Stimulated activated CD8-positive, alpha-beta memory T cell treated with anti-CD3 and anti-CD28 coated beads, Interleukin-7, amount 100 ng/mL, for 1 hour (primary cell): ENCODE results near the gene GPATCH8.

ENCODE experiments used
- DNase-seq, 2 donors: peaks; one replicate each; pipeline ENCODE4 v3.0.0-alpha.2; 2020; ENCODE audit warnings: low read depth in 2 of 2

The GPATCH8 gene

DNA sequence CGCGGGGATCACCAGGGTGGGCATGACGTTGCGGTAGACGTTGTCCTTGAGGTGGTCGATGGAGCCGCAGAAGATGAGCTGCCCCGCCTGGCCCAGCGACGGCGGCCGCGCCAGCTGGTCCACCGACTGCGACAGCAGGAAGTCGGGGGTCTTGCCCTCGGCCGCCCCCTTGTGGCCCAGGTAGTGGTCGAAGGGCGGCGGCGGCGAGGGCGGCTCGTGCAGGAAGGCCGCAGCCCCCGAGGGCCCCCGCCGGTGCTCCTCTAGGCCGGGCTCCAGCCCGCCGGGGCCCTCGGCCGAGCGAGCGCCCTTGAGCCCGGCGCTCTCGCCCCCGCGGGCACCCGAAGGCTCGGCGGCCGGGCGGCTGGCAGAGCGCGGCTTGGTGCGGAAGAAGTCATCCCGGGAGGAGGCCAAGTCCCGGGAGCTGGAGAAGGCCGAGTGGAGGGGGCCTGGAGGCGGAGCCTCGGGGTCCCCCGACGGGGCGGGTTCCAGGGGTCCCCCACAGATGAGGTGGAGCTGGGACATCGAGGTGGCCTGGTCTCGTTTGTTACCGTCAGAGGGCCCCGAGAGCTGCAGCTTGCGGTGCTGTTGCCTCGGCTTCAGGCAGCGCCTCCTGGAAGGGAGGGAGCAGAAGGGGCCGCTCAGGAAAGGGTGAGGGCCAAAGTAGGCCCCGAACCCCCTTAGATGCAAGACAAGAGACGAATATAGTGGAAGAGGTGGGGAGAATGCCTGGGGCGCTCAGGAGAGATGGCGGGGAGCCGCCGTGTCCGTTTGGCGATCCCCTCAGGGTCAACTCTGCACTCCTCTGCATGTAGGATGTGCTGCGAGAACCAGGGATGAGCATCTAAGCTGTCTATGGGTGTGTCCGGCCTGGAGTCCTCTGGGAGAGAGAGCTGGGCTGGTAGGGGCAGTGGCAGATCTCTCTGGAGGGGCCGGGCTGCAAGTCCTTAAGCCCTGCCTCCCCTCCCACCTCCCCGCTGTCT is 148.3 kb downstream of the GPATCH8 start:
- DNase-seq = peak in 1 of 2 donors; percentile 40

DNA sequence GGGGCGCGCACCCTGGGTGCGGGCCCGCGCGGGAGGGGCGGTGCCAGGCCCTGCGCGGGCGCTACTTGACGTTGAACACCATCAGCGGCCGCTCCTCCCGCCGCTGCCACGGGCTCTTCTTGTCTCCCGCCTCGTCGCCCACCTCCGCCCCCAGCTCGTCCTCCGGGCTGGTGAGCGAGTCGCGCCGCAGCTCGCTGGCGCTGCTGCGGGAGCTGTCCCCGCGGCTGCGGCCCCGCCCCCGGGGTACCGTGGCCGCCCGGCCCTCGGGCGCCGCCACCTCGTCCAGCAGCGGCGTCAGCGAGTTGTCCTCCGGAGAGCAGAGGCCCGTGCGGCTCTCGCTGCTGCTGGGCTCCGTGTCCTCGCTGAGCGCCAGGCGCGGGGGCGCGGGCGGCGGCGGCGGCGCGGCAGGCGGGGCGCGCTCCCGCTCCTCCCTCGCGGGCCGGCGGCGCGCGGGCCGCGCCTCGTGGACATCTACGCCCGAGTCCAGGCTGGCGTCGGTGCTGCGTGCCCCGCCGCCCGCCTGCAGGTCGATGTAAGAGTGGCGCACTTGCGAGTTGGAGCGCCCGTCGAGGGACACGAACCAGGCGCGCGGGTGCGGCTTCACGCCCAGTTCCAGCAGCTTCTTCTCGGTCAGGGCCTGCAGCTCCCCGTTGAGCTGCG is 149.4 kb downstream of the GPATCH8 start:
- no peak for DNase-seq

- DNase-seq = no peak
These were observed 150.2 kb downstream of the GPATCH8 start for GRCh38 chr17:44352828-44353671.

GRCh38 chr17:44351961-44352827 is 151.0 kb downstream of the GPATCH8 start:
- DNase-seq = no peak

GRCh38 chr17:44351464-44351863 is 151.7 kb downstream of the GPATCH8 start:
- no peak for DNase-seq

DNA sequence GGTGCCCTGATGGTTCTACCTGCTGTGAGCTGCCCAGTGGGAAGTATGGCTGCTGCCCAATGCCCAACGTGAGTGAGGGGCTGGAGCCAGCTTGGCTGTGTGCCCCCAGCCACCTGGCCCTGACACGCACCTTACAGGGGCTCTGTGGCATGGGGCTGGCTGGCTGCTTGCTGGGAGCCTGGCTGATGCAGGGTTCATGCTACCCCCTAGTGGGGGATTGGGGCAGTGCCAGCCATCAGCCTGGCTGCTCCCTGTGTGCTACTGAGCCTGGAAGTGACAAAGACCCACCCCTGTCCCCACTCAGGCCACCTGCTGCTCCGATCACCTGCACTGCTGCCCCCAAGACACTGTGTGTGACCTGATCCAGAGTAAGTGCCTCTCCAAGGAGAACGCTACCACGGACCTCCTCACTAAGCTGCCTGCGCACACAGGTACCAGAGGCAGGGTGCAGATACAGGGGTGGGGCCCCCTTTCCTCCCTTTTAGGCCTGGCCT is 152.4 kb downstream of the GPATCH8 start:
- peak in 1 of 2 donors; percentile 58 for DNase-seq

DNA sequence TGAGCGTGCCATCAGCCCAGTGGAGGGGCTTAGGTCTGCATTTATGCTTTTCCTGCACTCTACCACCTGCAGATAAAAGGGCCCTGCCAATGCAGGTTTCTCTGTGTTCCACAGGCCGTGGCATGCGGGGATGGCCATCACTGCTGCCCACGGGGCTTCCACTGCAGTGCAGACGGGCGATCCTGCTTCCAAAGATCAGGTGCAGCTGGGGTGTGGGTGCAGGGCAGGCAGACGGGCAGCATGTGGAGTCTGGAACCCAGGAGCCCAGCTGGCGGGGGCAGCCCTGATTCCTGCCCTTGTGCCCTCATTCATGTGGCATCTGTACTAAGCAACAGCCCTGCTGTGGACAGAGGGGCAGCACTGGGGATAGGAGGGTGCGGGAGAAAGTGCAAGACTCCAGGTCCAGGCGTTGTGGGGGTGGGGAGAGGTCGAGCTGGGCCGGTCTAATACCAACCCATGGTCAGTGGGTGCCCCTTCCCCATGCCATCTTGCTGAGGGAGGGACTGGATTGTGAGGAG is 153.6 kb downstream of the GPATCH8 start:
- DNase-seq = no peak

DNA sequence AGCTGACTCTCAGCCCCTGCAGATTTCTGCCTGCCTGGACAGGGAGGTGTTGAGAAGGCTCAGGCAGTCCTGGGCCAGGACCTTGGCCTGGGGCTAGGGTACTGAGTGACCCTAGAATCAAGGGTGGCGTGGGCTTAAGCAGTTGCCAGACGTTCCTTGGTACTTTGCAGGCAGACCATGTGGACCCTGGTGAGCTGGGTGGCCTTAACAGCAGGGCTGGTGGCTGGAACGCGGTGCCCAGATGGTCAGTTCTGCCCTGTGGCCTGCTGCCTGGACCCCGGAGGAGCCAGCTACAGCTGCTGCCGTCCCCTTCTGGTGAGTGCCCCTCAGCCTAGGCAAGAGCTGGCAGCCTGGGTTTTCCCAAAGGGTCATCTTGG is 154.2 kb downstream of the GPATCH8 start:
- no peak for DNase-seq

DNA sequence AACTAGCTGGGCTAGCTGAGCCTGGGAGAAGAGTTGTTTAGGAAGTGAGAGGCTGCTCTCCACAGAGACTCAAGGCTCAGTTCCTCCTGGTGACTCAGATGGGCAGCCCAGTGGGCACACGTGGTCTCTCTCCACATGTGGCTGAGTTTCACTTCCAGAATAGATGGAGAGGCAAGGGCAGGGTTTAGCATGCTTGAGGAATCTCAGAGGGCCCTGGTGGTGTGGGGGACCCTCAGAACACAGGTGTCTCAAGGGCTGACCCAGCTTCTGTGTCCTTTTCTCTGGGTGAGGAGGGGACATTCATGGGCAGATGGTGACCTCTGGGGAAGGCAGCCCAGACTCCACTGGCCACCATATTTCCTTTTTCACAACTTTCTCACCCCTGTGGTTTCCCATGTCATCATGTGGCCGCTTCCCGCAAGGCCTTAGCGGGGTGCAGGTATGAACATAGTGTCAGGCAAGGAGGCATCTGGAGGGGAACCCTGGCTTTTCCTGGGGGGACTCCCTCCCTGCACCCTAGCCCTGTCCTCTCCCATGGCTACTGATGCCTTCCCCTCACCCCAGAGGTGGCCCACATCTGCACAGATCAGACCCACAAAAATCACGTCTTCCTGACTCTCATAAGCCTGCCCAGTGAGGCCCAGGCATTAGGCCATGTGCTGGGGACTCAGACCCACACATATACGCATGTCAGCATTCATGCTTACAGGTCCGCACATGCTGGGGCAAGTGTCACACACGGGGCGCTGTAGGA is 154.8 kb downstream of the GPATCH8 start:
- DNase-seq = no peak
